ENCODE results near the gene NFATC3.

NFATC3 gene

DNA sequence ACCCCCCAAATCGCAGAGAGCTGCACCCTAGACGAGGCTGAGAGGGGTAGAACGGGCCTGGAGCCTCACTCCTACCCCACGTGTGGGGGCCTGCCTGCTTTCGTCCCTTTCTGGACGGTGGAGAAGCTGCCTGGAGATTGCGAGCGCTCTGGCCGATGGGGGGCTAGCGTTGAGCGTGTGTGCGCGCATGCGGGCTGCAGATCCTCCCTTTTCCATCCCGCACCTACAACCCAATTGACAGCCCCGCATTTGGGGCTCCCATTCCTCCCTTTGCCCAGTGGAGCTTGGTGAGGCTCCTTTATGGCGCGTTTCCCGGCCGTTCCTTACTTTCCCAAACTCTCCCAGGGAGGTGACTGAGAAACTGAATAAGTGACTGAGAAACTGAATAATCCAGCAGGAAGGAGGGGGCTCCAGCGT lies 151.7 kb downstream of the NFATC3 start:
- POLR2A ChIA-PET (ENCODE audit: low non-redundant PET): interaction anchor here (0.6 to 1.8 kb wide), 3 partner anchors 27 to 1093 kb away, joined by 3 to 9 read pairs (median 5); partner anchors contain the start of genes PRMT7, SLC7A6 and SLC7A6OS
- TF ChIP-seq, protein P1, sequence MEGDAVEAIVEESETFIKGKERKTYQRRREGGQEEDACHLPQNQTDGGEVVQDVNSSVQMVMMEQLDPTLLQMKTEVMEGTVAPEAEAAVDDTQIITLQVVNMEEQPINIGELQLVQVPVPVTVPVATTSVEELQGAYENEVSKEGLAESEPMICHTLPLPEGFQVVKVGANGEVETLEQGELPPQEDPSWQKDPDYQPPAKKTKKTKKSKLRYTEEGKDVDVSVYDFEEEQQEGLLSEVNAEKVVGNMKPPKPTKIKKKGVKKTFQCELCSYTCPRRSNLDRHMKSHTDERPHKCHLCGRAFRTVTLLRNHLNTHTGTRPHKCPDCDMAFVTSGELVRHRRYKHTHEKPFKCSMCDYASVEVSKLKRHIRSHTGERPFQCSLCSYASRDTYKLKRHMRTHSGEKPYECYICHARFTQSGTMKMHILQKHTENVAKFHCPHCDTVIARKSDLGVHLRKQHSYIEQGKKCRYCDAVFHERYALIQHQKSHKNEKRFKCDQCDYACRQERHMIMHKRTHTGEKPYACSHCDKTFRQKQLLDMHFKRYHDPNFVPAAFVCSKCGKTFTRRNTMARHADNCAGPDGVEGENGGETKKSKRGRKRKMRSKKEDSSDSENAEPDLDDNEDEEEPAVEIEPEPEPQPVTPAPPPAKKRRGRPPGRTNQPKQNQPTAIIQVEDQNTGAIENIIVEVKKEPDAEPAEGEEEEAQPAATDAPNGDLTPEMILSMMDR (conservative IDR thresholded peaks at IDR 0.05; ENCODE audit: low read depth): no peak
- DNase-seq (ENCODE audit: low spot score): peak; percentile 25
- CTCF ChIA-PET: interaction anchor here (0.7 to 1.1 kb wide), 3 partner anchors 25 to 92 kb away, joined by 3 to 5 read pairs (median 3); partner anchors contain the start of gene SLC7A6
- H3K27ac ChIP-seq: peak overlapping the region; percentile 96

DNA sequence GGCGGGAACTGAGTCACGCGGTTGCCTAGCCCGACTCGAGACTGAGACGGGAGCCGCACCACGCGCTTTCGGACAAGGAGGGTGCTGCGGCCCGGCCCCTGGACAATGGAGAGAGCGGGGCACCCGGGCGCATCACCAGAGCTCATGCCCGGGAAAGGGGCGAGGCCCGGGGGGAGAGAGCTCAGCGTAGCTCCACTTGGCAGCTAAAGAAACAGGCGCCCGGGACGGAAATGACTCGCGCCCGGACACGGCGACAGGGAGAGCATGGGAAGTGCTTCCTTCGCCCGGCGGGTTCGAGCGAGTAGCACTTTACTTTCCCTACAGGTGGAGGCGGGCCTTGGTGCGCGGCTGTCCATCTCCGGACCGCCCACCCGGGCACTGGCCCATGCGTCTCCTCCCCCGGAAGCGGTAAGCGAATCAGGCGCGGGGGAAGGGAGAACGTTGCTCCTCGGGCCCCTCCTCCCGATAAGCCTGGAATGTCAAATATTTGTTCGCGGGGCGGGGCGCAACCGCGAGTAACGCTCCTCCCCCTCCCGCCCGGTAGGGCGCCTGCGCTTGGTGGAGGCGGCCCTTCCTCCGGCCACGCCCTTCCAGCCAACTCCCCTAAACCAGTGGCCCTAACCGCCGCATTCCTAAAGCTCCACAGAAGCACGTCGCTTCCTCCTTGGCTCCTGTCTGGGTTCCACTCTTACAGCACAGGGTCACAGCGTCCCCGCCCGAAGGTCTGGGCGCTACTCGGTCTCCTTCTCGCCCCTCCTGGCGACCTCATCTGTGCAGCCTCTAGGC lies 152.3 kb downstream of the NFATC3 start:
- peak; percentile 97 for DNase-seq (ENCODE audit: low spot score)
- POLR2A ChIA-PET (ENCODE audit: low non-redundant PET): interaction anchor here (0.5 to 1.8 kb wide), 4 partner anchors 27 to 1092 kb away, joined by 3 to 9 read pairs (median 5); partner anchors contain the start of genes PRMT7, SLC7A6 and SLC7A6OS
- TF ChIP-seq, protein P1 (conservative IDR thresholded peaks at IDR 0.05; ENCODE audit: low read depth): no peak
- CTCF ChIA-PET: interaction anchor here (0.7 to 1.1 kb wide), 2 partner anchors 27 to 92 kb away, joined by 3 to 5 read pairs; partner anchors contain the start of gene SLC7A6
- peak overlapping the region; percentile 96 for H3K27ac ChIP-seq

DNA sequence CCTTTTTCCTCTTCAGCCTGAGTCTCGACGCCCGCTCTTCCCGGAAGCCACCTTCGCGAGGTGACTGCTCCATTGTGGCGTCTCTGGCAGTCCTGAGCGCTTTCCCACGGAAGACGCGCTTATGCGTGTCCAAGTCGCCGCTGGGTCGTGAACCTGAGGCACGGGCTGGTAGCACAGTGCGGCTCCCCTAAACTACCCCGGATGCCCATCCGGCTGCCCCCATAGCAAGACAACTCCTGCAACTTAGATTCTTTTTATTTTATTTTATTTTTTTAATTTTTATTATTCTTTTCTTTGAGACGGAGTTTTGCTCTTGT lies 152.8 kb downstream of the NFATC3 start:
- H3K27ac ChIP-seq: peak overlapping the region; percentile 96
- ChIA-PET POLR2A (ENCODE audit: low non-redundant PET) (interaction anchor here (1.7 to 1.8 kb wide), 2 partner anchors 26 to 73 kb away, joined by 5 to 9 read pairs; partner anchors contain the start of genes PRMT7, SLC7A6 and SLC7A6OS), CTCF (interaction anchor here (1.1 kb wide), 1 partner anchor 91 kb away, joined by 5 read pairs; no protein-coding TSS in a partner anchor)
- DNase-seq (ENCODE audit: low spot score): no peak
- TF ChIP-seq, protein P1 (conservative IDR thresholded peaks at IDR 0.05; ENCODE audit: low read depth): no peak

DNA sequence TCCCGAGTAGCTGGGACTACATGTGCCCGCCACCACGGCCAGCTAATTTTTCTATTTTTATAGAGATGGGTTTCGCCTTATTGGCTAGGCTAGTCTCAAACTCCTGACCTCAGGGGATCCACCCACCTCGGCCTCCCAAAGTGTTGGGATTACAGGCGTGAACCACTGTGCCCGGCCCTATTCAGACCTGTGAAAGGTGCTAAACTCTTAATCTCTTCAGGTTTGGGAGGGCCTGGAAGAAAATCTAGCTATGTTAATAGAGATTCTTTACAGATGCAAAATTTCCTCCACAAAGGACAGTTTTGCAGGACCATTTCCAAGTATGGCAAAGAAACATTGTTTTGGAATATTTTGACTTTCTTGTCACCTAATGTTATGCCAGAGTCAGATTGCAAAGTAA lies 156.9 kb downstream of the NFATC3 start:
- ChIA-PET CTCF (interaction anchor here (0.9 kb wide), 1 partner anchor 22 kb away, joined by 3 read pairs; the partner anchor contains the start of gene SLC7A6), POLR2A (ENCODE audit: low non-redundant PET) (no interaction called here)

DNA sequence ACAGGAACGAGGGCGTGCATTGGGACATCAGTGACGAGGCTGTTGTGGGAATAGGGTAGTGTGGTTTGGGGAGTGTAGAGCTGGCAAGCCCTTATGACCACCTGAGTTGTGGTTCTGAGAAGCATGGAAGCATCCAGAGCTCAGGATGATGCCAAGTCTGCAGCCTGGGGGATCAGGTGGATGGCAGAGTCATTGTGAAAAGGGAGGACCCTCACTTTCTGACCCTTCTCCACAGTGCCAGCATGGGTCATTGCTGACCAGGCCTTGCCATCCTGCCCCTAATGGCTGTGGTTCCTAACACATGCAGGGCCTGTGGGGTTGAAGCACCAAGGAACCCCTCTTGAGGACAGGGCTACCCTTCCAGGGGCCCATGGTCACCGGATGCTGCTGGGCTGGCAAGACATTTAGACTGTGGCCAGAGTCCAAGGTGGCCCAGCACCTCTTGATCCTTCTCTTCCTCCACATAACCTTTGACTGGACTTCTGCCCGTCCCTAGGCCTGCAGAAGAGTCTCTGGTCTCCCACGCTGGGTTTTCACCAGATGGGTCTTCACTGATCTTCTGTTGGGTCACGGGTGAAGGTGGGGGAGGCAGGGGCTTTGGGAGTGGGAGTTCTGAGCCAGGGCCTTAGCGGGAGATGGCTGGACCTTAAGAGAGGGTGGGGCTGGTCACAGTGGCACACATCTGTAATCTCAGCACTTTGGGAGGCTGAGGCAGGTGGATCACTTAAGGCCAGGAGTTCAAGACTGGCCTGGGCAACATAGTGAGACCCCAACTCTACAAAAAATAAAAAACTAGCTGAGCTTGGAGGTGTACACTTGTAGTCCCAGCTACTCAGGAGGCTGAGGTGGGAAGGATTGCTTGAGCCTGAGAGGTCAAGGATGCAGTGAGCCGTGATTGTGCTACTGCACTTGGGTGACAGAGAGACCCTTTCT lies 158.0 kb downstream of the NFATC3 start:
- TF ChIP-seq, protein P1 (conservative IDR thresholded peaks at IDR 0.05; ENCODE audit: low read depth): no peak
- CTCF ChIA-PET: interaction anchor here (0.6 to 2.1 kb wide), 4 partner anchors 18 to 86 kb away, joined by 3 to 9 read pairs (median 3); no protein-coding TSS in a partner anchor
- POLR2A ChIA-PET (ENCODE audit: low non-redundant PET): no interaction called here
- no peak for DNase-seq (ENCODE audit: low spot score)
- no peak overlapping the region for H3K27ac ChIP-seq

More for the DNA sequence above, 156.9 kb downstream of the NFATC3 start:
- no peak for DNase-seq (ENCODE audit: low spot score)
- TF ChIP-seq, protein P1 (conservative IDR thresholded peaks at IDR 0.05; ENCODE audit: low read depth): no peak
- H3K27ac ChIP-seq: no peak overlapping the region

Data from RWPE1 (cell line).